BE2C (cell line): Measurements from ENCODE around the gene ADAD2.

ENCODE experiments used
- DNase-seq: peaks from one replicate; pipeline ENCODE4 v3.0.0-alpha.2; 2020
- H3K27me3 ChIP-seq: fragments of 250-450 bp; sonication (Bioruptor Pico); 2 replicates; pipeline ENCODE4 v1.5.1; 2020; ENCODE audit warnings: mild to moderate bottlenecking
- H3K36me3 ChIP-seq: fragments of 250-450 bp; sonication (Bioruptor Pico); 2 replicates; pipeline ENCODE4 v1.5.1; 2020; ENCODE audit warnings: mild to moderate bottlenecking
- H3K4me1 ChIP-seq: fragments of 250-450 bp; sonication (Bioruptor Pico); 2 replicates; pipeline ENCODE4 v1.5.1; 2020
- H3K4me3 ChIP-seq: 2 replicates; pipeline ENCODE4 v1.5.1; 2011; ENCODE audit warnings: low read depth, low read length
- H3K9me3 ChIP-seq: fragments of 250-450 bp; sonication (Bioruptor Pico); 2 replicates; pipeline ENCODE4 v1.5.1; 2020
- CTCF ChIP-seq: IDR thresholded peaks from 2 replicates; pipeline ENCODE4 v1.5.1; 2012; ENCODE audit warnings: mild to moderate bottlenecking, low read depth, low read length

ADAD2 gene

GRCh38 chr16:84223456-84223855 is 32.5 kb downstream of the ADAD2 start:
- H3K4me3 ChIP-seq: no peak overlapping the region
- no peak for DNase-seq

GRCh38 chr16:84224554-84224953 is 33.6 kb downstream of the ADAD2 start:
- Histone ChIP-seq H3K27me3 (no peaks in the 10 kb centered on the region), H3K4me1 (peaks cover 11% of the 10 kb centered on the region), H3K9me3 (no peaks in the 10 kb centered on the region), H3K36me3 (no peaks in the 10 kb centered on the region), H3K4me3 (no peak overlapping the region)
- no peak for DNase-seq
- no peak for TF ChIP-seq CTCF

More at GRCh38 chr16:84223456-84223855, 32.5 kb downstream of the ADAD2 start:
- Histone ChIP-seq H3K4me1 (peaks cover 12% of the 10 kb centered on the region), H3K36me3 (no peaks in the 10 kb centered on the region), H3K9me3 (no peaks in the 10 kb centered on the region), H3K27me3 (no peaks in the 10 kb centered on the region)
- no peak for TF ChIP-seq CTCF

GRCh38 chr16:84225126-84225525 is 34.2 kb downstream of the ADAD2 start:
- no peaks in the 10 kb centered on the region for H3K36me3 ChIP-seq
- DNase-seq: no peak
- H3K9me3 ChIP-seq: no peaks in the 10 kb centered on the region
- H3K27me3 ChIP-seq: no peaks in the 10 kb centered on the region
- peaks cover 11% of the 10 kb centered on the region for H3K4me1 ChIP-seq
- no peak overlapping the region for H3K4me3 ChIP-seq
- no peak for TF ChIP-seq CTCF

- no peak for DNase-seq
- TF ChIP-seq CTCF: no peak
- H3K4me1 ChIP-seq: peaks cover 11% of the 10 kb centered on the region
- no peak overlapping the region for H3K4me3 ChIP-seq
- no peaks in the 10 kb centered on the region for H3K9me3 ChIP-seq
- no peaks in the 10 kb centered on the region for H3K36me3 ChIP-seq
- no peaks in the 10 kb centered on the region for H3K27me3 ChIP-seq
Measured at GRCh38 chr16:84225571-84225970, 34.6 kb downstream of the ADAD2 start.

- no peak for TF ChIP-seq CTCF
- H3K4me1 ChIP-seq: peaks cover 11% of the 10 kb centered on the region
- H3K9me3 ChIP-seq: no peaks in the 10 kb centered on the region
- no peak for DNase-seq
- H3K27me3 ChIP-seq: no peaks in the 10 kb centered on the region
- H3K4me3 ChIP-seq: no peak overlapping the region
- no peaks in the 10 kb centered on the region for H3K36me3 ChIP-seq
Measured at GRCh38 chr16:84226026-84226425, 35.1 kb downstream of the ADAD2 start.

GRCh38 chr16:84227548-84227947 is 36.6 kb downstream of the ADAD2 start:
- TF ChIP-seq CTCF: no peak
- no peaks in the 10 kb centered on the region for H3K27me3 ChIP-seq
- no peaks in the 10 kb centered on the region for H3K36me3 ChIP-seq
- no peak for DNase-seq
- H3K4me1 ChIP-seq: peaks cover 11% of the 10 kb centered on the region
- no peaks in the 10 kb centered on the region for H3K9me3 ChIP-seq
- no peak overlapping the region for H3K4me3 ChIP-seq
